AG09309 (cell line): ENCODE data around the gene SLCO3A1.

Experiments
- DNase-seq: peaks from one replicate; pipeline ENCODE4 v3.0.0-alpha.2; 2010; ENCODE audit warnings: low read depth
- H3K4me3 ChIP-seq: 2 replicates; pipeline ENCODE4 v1.5.1; 2011; ENCODE audit warnings: mild to moderate bottlenecking, low read depth, low read length, moderate library complexity; ENCODE audit not compliant: control insufficient read depth
- TF ChIP-seq, protein P1 (sequence below): IDR thresholded peaks from 2 replicates; pipeline ENCODE4 v1.5.1; 2011; ENCODE audit warnings: mild to moderate bottlenecking, low read depth, low read length, inconsistent platforms; ENCODE audit not compliant: insufficient read depth, control insufficient read depth; ENCODE audit errors: missing control alignments

The SLCO3A1 gene

DNA sequence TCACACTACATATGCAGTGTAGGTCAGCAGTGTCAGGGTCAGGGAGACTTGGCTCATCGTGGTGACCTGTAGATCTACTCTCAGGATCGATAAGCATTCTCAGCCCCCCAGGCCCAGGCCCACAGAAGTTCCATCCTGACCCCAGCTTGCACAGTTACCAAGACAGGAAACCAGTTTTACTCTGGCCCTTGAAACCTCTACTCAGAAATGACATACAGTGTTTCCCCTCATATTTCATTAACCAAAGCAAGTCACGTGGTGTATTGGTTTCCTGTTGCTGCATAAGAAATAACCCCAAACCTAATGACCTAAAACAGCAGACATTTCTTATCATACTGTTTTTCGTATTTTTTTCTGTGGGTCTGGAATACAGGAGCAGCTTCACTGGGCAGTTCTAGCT is 242.2 kb downstream of the SLCO3A1 start:
- no peak for DNase-seq
- no peak overlapping the region for H3K4me3 ChIP-seq
- TF ChIP-seq, protein P1, sequence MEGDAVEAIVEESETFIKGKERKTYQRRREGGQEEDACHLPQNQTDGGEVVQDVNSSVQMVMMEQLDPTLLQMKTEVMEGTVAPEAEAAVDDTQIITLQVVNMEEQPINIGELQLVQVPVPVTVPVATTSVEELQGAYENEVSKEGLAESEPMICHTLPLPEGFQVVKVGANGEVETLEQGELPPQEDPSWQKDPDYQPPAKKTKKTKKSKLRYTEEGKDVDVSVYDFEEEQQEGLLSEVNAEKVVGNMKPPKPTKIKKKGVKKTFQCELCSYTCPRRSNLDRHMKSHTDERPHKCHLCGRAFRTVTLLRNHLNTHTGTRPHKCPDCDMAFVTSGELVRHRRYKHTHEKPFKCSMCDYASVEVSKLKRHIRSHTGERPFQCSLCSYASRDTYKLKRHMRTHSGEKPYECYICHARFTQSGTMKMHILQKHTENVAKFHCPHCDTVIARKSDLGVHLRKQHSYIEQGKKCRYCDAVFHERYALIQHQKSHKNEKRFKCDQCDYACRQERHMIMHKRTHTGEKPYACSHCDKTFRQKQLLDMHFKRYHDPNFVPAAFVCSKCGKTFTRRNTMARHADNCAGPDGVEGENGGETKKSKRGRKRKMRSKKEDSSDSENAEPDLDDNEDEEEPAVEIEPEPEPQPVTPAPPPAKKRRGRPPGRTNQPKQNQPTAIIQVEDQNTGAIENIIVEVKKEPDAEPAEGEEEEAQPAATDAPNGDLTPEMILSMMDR, result no peak

DNA sequence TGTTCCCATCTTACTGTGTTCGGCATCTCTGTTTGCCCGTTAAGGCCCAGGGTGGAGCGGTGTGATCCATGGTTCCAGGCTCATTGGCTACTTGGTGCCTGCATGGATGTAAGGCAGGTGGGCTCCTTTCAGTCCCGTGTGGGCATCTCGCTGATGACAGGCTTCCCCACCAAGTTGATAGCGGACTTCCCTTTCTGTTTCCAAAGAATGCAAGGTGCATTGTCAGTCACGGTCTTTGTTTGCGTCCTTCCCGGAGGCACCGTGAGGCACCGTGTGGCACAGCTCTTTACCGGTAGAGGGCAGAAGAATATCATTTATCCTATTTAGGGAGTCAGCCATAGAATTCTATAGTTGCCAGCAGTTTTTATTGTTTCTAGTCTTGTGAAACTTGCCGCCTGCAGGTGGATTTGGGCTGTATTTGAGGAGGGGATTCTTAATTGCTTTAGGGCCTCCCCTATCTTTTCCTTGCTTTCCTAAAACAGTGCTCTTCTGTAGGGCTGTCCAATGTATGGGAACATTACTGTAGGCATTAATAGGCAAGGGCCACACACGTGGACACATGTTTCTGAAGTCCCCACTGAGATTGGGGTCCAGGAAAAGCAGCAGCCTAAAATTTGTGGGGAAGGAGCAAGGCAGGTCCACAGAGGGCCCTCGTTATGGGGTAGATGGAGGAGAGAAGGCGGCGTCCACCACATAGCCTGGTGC is 244.1 kb downstream of the SLCO3A1 start:
- H3K4me3 ChIP-seq, result no peak overlapping the region
- DNase-seq, result no peak
- TF ChIP-seq, protein P1, result peak; percentile 88

DNA sequence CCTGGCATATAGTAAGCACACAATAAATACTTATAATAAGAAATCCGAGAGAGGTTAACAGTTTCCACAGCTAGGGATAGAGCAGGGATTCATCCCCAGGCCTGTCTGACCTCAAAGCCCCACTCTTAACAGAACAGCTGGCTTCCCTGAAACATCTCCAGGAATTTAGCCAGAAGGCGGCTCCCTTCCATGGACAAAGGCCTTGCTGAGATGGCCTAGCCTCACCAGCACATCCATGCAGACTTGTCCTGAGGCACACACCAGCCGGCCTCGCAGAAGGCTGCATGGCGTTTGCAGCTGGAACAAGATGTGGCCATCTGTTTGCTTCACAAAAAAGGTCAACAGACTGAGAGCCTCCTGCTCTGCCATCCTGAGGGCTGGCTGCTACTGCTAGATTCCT is 245.4 kb downstream of the SLCO3A1 start:
- TF ChIP-seq, protein P1, result peak; percentile 24
- H3K4me3 ChIP-seq, result no peak overlapping the region
- DNase-seq, result no peak

DNA sequence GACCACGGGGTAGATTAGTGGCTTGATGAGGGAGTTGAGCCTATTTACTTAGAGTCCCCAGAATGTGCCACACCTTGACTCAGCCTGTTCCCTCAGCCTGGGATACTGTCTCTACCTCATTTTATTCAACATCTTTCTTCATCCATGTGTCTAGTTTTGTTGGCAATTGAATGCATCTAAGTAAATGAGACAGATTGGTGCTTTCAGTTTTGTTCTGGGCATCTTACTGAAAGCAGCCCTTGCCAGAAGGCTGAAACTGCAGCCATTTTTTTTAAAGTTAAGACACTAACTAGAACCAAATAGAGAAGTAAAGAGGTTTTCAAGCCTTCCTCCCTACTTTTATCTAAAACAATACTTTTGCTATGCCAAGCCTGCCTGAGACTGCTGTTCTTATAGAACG is 246.8 kb downstream of the SLCO3A1 start:
- no peak overlapping the region for H3K4me3 ChIP-seq
- TF ChIP-seq, protein P1, result no peak
- DNase-seq, result no peak

DNA sequence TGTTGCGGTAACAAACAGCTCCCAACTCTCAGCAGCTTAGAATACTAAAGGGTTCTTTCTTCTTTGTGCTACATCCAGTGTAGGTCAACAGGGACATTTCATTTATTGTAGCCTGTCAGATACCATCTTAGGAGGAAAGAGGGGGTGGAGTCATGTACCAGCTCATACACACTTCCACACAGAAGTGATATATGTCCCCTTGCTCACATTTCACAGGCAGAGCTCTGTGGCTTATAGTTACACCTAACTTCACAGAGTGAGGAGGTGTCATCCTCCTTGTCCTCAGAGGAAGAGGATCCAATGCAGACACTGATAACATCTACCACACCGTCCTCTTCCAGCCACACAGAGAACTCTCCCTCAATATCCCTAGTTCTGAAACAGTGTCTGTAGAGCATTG is 247.2 kb downstream of the SLCO3A1 start:
- no peak for DNase-seq
- TF ChIP-seq, protein P1, result no peak
- no peak overlapping the region for H3K4me3 ChIP-seq

DNA sequence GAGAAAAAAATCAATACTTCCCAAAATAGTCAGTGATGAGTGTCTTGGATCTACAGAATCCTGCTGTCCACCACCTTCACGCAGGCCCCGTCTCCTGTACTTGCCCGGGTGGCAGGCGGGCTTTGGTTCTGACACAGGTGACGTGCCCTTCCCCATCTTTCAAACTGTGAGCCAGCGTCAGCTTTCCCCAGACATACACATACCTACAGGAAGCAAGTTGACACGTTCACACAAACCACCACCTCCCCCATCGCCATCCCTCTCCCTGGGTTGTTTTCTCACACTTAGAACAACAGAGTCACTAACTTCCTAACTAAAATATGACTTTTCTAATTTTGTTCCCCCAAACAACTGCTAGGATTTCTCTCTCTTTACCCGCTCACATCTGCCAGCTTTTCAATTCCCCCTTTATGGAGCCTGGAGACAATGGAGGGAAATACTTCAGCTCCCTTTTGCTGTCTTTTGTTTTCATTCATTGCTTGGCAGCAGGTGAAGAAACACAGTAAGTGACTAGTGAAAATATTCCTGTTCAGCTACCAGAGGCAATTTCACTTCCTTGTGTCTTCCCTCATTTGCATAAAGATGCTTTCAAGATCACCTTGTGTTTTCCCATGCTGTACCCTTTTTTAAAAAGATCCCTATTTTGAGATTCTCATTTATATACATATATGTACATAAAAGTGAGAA is 248.3 kb downstream of the SLCO3A1 start:
- DNase-seq, result no peak
- H3K4me3 ChIP-seq, result no peak overlapping the region
- TF ChIP-seq, protein P1, result no peak
